GM20000 (cell line): ENCODE results near the gene ZNF451.

Experiments
- DNase-seq: peaks from one replicate; pipeline ENCODE4 v3.0.0; 2012; ENCODE audit warnings: low spot score
- CTCF ChIP-seq: IDR thresholded peaks from 2 replicates; pipeline ENCODE4 v1.5.1; 2012; ENCODE audit warnings: mild to moderate bottlenecking, control low read depth; ENCODE audit errors: extremely low read depth, missing control alignments

Gene ZNF451

GRCh38 chr6:57117796-57118195 lies 27.8 kb downstream of the ZNF451 start:
- no peak for TF ChIP-seq CTCF
- DNase-seq: no peak

GRCh38 chr6:57123111-57123510 lies 33.1 kb downstream of the ZNF451 start:
- TF ChIP-seq CTCF: no peak
- no peak for DNase-seq

- DNase-seq: no peak
- TF ChIP-seq CTCF: no peak
These were observed 37.8 kb downstream of the ZNF451 start for GRCh38 chr6:57127763-57128162.

- DNase-seq: no peak
- TF ChIP-seq CTCF: no peak
These were observed 40.7 kb downstream of the ZNF451 start for GRCh38 chr6:57130661-57131177.

GRCh38 chr6:57134954-57135353 lies 45.0 kb downstream of the ZNF451 start:
- TF ChIP-seq CTCF: no peak
- no peak for DNase-seq

GRCh38 chr6:57135885-57136284 lies 45.9 kb downstream of the ZNF451 start:
- no peak for DNase-seq
- TF ChIP-seq CTCF: no peak

- no peak for DNase-seq
- no peak for TF ChIP-seq CTCF
These were observed 47.4 kb downstream of the ZNF451 start for GRCh38 chr6:57137350-57137749.
